ENCODE measurements around the gene UBALD1.
"Not testable (repeated sequence)": the region's sequence is repeated elsewhere in the genome, so short reads cannot be mapped to it uniquely, and the experiment has no call there.

The UBALD1 gene

DNA sequence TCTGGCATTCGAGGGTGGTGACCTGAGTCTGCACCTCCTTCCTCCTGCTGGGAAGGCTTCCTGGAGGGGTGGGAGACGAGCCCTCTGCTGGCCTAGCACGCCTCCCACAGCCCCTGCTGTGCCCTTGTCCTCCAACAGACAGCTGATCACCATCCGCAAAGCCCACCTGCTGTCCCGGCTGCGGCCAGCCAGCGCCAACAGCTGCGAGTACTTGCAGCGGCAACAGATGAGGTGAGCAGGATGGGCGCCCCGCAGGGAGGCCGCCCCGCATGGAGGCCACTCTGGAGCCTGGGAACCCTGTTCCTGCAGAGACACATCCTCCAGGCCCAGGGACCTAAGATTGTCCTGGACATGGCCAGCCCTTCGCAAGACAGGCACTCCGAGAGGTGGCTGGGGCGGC, 21.6 kb downstream of the UBALD1 start:
- no peak for DNase-seq

DNA sequence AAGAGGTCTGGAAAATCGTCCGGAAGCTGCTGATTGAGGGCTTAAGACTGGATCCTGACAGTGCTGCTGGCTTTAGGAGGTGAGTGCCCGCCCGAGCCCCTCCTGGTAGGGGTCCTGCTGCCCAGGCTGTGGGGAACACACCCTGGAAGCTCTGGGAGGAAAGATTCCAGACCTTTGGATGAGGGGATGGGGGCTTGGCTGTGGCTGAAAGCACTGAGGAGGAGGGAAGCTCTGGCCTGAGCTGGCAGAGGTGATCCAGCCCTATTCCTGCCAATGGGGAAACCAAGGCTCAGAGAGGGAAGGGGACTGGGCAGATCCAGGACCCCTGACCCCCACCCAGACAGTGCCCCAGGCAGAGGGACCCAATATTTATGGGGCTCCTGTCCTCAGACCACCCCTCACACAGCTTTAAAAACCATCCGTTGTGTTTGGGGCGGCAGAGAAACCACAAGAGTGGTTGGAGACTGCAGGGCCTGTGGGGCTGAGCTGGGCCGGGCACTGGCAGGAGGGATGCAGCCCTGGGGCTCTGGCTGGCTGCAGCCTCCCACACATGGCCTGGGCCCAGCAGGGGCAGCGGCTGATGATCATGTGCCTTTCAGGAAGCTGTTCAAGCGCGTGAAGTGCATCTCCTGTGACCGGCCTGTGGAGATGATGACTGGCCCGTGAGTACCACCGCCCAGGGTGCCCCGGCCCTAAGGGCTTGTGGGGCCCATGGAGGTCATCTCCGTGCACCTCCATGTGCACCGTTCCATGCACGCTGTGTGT, 22.8 kb downstream of the UBALD1 start:
- DNase-seq = no peak

DNA sequence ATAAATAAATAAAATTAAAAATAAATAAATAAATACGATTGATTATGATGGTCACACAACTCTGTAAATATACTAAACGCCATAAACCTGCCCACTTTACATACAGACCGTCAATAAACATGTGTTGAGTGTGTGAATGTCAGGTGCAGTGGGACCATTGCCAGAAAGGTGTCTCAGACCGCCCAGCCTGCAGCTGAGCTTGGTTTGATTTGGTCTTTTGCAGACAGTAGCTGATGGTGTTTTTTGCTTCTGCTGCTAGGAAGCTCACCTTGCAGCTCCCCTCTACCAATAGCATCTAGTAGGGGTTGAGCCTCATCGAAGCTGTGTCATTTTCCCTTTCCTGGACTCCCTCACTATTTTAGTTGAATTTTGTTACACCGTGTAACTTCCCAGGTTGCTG, 23.5 kb downstream of the UBALD1 start:
- DNase-seq = no peak

GRCh38 chr16:4588961-4589360, 25.7 kb downstream of the UBALD1 start:
- DNase-seq = no peak

GRCh38 chr16:4588386-4588785, 26.3 kb downstream of the UBALD1 start:
- no peak for DNase-seq

DNA sequence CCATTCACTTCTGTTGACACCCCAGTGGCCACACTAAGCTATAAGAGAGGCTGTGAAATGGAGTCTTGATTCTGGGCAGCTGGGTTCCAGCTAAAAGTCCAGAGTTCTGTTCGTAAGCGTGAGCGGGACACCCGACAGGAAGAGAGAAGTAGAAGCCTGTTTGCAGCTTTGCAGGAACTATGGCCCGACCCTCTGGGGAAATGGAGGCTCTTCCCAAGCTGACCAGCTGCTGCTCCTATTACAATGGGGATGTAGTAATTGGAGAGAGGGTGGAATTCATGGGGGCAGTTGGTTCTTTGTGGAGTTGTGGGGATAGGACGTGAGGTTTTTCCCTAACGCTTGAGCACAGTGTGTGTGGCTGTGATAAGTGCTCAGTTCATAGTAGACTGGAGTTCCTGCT, 28.4 kb downstream of the UBALD1 start:
- DNase-seq = no peak

DNA sequence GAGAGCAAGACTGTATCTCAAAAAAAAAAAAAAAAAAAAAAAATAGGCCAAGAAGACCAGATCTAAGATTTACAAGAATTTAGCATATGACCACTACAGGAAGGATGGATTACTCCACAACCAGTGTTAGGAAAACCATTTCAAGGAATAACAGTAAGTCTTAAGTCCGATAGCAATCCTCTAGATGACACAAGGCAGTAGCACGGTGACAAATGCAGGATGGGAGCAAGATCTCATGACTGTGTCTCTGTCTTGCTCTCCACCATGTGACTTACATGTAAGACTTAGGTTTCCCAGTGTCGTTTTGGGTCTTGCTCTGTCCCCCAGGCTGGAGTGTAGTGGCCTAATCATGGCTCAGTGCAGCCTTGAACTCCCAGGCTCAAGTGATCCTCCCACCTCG, 30.8 kb downstream of the UBALD1 start:
- no peak for DNase-seq

GRCh38 chr16:4580250-4580649, 34.4 kb downstream of the UBALD1 start:
- no peak for DNase-seq

- DNase-seq = no peak
These were observed 35.6 kb downstream of the UBALD1 start for GRCh38 chr16:4578961-4579530.

GRCh38 chr16:4576008-4576407, 38.7 kb downstream of the UBALD1 start:
- DNase-seq = no peak

DNA sequence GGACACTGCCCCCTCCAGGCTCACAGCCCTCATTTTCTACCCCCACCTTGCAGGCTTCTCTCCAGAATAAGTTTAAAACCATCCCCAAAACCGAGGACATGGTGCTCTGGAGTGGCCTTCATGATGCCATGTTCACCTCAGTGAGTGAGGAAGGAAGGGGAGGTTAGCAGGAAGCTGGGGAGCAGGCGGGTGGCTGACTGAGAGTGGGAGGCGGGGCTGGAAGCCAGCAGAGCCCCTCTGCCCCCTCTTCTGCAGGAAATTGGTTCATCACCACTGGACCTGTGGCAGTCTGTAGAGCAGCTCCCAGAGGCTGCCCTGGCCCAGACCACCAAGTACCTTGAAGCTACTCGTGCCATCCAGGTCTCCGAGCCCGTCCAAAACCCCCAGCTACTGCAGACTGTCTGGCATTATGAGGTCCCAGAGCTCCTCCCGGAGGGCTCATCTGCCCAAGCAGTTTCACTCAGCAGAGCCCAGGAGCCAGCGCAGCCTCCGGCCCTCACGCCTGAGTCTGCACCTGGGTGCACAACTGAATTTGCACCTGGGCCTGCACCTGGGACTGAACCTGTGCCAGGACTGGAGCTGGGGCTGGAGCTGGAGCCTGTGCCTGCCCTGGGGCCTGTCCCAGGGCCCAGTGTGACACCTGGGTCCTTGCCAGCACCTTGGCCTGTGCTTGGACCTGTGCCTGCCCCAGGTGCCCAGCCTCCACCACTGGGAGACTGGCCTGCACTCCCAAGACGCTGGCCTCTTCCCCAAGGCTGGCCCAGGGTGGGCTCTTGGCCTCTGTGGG, 39.6 kb downstream of the UBALD1 start:
- DNase-seq = no peak

GRCh38 chr16:4573926-4574325, 40.8 kb downstream of the UBALD1 start:
- DNase-seq = not testable (repeated sequence)

GRCh38 chr16:4572715-4573114, 42.0 kb downstream of the UBALD1 start:
- DNase-seq = no peak

DNA sequence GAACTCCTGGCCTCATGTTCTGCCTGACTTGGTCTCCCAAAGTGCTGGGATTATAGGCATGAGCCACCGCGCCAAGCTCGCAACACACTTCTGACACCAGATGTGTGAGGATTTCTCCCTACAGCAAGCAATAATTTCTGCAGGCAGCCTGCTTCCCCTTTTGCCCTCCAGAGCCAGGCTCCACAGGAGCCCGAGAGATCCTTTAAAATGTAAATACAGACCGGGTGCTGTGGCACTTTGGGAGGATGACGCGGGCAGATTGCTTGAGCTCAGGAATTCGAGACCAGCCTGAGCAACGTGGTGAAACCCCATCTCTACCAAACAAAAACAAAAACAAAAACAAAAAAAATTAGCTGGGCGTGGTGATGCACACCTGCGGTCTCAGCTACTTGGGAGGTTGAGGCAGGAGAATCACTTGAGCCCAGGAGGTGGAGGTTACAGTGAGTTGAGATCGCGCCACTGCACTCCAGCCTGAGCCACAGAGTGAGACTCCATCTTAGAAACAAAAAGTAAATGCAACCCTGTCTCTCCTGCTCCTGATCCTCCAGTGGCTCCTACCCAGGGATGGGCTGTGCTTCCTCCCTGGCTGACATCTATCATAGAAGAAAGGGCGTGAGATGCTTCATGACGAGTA, 43.9 kb downstream of the UBALD1 start:
- no peak for DNase-seq

DNA sequence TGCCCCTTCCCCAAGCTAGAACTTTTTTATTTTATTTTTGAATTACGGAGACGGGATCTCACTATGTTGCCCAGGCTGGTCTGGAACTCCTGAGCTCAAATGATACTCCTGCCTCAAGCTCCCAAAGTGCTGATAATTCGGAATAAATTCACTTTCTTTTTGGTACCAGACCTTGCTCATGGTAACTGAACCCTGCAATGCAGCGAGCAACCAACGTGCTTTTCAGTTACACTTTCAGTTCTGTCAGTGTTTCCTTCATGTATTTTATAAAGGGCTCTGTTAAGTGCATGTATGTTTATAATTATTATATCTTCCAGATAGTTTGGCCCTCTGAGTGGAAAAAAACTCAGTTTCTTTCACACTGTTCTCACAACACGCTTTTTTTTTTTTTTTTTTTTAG, 44.6 kb downstream of the UBALD1 start:
- no peak for DNase-seq

- no peak for DNase-seq
These were observed 48.5 kb downstream of the UBALD1 start for GRCh38 chr16:4566144-4566543.

DNA sequence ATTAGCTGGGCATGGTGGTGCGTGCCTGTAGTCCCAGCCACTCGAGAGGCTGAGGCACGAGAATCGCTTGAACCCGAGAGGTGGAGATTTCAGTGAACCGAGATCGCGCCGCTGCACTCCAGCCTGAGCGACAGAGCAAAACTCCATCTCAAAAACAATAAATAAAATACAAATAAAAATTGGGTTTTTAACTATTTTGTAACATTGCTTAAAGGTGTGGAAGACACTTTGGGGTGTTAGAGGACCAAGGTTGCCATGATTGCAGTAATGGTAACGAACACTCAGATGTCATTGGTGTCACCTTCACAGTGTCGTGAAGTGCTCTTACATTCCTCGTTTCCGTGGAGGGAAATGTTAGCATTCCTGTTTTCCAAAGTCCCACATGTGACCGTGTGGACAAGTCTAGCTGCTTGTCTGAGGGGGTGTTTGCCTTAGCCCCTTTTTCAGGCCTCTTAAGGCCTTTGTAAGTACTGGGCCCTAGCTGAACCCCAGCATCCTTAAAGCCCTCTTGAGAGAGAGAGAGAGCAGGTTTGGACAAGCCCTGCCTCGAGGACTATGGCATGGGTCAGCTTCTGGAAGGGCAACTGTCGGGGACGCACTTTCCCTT, 49.9 kb downstream of the UBALD1 start:
- no peak for DNase-seq

DNA sequence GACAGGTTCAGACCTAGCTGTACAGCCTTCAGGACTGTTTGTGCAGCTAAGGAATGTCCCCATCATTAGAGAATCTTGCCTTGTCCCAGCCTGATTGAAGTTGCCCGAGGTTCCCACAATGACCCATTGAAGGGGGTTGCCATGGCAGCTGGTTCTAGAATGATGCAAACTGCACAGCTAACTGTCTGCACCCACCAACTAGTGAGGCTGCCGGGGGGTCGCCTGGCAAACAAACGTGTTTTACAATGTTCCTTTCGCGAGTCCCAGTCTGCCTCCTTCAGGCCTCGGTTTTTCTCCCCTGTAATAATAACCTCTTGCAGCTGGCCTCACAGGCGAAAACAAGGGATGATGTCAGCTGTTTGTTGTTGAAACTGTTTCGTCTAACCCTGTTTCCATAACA, 53.1 kb downstream of the UBALD1 start:
- DNase-seq = no peak
